CD4-positive, alpha-beta T cell treated with Interleukin-2 at 100 ng/mL for 4 hours (primary cell): Measurements from ENCODE around the gene UBE2L3.

ENCODE experiments used
- DNase-seq: peaks from one replicate; pipeline ENCODE4 v3.0.0-alpha.2; 2020; ENCODE audit warnings: low spot score

Gene UBE2L3

DNA sequence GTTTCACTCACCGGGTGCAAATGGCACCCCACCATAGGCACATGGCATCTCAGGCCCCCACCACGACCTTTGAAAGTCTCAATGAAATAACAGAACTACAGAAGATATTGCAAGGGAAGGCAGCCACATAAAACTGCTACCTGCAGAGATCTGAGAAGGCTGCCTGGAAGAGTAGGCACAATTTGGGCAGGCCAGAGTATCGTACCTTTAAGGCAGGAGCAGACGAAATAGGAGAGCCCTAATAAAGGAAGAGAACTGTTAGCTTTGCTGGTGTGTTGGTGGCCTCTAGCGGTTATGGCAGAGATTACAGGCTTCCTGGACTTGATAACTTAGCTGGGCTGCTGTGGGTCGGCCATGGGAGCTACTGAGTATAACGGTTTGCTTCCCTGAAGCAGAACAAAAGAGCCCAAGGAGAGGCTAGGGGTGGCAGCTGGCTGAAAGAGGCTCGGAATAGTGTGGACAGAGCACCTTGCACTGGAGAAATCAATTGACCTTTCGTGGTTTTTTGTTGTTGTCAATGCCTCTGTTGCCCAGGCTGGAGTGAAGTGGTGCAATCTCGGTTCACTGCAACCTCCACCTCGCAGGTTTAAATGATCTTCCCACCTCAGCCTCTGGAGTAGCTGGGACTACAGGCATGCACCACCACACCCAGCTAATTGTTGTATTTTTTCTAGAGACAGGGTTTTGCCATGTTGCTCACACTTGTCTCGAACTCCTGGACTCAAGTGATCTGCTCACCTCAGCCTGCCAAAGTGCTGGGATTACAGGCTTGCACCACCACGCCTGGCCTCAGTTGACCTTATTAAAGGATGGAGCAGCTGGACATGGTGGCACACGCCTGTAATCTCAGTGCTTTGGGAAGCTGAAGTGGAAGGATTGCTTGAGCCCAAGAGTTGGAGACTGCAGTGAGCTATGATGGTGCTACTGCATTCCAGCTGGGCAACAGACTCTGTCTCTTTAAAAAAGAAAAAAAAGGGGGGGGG lies 79.4 kb downstream of the UBE2L3 start:
- peak; percentile 87 for DNase-seq

DNA sequence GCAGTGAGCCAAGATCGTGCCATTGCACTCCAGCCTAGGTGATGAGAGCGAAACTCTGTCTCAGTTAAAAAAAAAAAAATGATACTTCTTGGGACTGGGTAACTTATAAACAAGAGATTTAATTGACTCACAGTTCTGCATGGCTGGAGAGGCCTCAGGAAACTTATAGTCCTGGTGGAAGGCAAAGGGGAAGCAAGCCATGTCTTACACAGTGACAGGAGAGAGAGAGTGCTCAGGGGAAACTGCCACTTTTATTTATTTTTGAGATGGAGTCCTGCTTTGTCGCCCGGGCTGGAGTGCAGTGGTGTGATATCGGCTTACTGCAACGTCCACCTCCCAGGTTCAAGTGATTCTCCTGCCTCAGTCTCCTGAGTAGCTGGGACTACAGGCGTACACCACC lies 82.8 kb downstream of the UBE2L3 start:
- no peak for DNase-seq

DNA sequence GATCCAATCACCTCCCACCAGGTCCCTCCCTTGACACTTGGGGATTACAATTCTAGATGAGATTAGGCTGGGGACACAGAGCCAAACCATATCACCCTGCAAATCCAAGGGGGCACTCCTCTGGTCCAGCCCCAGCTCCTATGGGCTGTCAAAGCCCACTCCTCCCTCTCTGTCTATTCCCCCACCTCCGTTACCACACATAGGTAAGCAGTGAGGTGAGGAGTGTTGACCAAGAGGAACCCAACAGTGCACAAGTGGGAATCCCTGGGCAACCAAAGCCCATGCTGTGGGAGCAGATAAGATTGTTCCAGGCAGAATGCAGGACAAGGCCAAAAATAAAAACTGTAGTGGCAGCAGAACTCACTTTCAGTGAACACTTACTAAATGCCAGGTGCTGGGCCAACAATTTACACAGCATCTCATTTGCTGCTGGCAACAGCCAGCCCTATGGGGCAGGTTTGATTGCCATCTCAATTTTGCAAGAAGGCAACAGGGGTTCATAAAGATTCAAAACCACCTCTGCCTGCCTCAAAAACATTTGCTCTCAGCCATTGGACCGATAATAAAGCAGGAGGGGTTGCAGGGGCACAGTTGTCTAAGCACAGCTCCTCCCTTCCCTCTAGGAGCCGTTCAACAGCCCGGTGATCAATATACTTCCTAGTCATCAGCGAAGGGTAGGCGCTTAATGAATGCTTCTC lies 83.5 kb downstream of the UBE2L3 start:
- DNase-seq = no peak

DNA sequence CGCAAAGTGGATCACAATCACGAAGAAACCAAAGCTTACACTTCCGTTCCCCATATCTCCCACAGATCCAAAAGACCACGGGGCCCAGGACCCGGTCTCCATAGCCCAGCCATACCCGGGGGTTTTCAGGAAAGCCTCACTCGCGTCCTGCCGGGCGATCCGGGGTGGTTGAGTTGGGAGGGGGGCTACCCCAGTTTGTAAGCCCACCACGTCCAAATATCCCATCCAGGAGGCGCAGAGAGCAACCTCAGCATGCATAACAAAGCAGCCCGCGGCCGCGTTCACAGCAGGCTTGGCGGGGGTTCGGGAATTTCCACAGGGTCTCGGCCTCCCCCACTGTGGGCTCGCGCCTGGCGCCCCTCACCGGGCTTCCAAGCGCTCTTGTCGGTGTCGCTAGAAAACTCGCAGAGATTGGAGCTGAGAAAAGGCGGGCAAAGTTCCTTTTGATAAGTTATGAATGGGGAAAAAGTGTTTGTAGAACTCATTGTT lies 84.1 kb downstream of the UBE2L3 start:
- no peak for DNase-seq

DNA sequence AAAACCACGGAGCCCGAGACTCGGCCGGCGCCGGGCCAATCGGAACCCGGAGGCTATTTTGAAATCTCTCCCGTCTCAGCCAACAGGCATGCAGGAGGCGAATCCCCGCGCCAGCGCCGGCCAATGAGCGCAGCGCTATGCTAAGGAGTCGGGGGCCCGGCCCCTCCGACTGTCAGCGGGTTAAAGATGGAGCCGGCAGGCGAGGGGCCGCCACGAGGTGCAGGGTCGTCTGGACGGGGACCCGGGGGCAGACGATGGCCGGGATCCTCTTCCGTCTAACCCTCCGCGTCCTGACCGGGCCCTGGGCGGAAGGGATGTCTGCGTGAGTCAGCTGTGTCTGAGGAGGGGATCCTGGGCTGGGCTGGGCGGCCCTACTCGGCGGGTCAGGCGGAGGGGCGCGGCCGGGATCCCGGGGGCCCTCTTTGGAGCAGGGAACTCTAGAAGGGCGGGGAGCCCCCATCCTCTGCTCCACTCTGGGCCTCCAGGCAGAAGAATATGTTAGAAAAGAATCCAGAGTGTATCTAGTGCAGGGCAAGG lies 84.6 kb downstream of the UBE2L3 start:
- peak; percentile 85 for DNase-seq

DNA sequence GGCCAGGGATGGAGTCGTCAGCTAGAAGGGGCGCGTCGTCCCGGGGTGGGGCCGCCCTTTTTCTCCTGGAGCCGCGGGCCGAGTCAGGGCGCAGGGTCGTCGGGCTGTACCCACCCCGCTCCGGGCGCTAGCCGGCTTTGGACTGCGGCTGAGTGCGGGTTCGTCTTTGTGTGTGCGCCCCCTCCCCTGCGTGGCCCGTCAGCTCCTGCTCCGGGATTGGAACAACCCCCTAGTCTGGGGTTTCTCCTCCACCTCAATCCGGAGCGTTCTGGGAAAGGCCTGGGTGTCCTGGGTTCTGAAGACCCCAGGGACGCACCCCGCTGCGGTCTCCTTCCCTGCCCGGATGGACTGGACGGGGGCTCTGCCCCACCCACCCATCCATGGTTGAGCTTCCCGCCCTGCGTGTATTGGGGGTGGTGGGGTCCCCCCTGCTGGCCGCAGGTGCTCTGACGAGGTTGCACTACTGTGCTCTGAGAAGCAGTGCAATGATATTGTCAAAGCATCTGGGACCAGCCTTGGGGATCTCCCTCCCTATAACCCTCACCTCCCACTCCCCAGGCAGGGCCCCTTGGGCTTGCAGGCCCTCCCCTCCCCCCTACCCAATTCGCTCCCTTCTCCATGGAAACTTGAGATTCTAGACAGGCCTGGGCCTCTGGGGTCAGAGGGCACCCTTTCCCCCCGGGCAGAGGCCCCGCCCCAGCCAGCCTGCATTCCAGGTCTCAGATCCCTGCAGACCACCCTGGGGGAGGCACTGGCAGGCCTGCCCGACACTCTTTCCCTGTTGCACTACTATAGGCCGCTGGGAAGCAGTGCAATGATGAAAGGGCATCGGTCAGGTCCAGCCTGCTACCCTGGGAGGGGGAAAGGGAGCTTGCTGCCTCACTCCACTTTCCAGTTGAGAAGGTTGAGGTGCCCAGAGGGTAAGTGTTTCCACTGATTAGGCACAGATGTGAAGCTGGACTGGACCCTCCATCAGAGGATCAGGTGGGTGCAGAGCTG lies 85.3 kb downstream of the UBE2L3 start:
- DNase-seq = no peak

DNA sequence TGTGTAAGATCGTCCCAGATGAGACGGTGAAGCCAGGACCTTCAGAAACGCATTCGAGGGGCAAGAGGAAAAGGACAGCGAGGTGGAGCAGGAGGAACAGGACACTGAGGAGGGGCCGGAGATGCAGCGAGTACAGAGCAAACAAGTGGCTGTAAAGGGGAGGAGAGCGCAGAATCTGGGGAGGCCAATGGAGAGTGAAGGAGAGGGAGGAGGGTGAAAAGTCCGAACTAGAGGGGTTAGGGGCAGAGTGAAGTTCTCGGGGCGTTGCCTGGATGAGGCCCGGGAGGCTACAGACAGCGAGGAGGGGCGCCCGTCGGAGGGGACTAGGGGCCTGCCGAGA lies 89.5 kb downstream of the UBE2L3 start:
- DNase-seq = no peak

DNA sequence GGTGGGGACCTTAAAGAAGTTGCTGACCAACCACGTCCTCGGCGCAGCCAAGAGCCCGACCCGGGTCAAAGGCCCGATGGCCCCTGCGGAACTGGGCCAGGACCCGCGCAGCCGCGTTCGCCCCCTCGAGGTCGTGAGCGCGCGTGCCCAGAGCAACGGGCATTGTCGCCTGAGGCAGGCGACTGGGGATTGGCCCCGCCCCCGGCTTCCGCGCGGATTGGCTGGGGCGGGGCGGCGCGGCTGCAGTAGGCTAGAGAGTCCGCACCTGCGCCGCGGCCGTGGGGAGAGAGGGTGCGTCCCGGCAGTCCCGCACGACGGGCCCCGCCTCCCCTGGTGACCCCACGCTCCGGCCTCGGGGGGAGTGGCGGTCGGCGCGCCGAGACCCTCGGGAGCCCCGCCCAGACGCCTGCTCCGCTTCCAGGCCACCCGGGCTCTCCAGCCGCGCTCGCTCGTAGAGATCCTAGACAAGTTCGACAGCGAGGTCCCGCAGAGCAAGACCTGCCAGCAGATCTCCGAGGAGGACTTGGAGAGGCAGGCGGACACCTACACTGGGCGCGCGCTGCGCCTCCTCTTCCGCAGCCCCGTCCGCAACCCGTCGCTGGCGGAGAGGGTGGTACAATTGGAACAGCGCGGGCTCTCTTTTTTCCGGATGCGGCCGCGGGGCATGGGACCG lies 90.0 kb downstream of the UBE2L3 start:
- DNase-seq = peak; percentile 73

DNA sequence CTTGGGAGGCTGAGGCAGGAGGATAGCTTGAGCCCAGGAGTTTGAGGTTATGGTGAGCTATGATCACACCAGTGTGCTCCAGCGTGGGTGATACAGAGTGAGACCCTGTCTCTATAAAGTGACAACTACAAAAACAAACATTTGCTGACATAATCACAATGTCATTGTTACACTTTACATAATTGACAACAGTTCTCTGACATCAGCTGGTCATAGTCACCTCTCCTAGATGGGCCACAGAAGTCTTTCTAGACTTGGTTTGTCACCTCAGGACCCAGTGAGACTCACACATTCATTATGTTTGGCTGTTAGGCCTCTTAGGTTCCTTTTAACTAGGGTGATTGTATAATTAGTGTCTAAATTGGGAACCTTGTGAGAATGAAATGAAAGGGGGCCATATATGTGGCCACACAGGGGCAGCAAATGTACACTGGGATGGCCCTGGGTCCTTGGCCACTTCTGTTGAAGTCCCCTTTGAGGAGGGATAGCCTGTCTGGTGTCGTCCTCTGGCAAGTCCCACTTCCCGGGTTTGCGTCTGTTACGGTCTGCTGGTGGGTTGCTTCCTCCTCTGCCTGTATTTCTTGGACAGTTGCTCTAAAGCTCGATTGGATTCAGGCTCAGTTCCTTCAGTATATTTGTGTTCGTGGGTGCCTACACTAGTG lies 92.5 kb downstream of the UBE2L3 start:
- DNase-seq = no peak

DNA sequence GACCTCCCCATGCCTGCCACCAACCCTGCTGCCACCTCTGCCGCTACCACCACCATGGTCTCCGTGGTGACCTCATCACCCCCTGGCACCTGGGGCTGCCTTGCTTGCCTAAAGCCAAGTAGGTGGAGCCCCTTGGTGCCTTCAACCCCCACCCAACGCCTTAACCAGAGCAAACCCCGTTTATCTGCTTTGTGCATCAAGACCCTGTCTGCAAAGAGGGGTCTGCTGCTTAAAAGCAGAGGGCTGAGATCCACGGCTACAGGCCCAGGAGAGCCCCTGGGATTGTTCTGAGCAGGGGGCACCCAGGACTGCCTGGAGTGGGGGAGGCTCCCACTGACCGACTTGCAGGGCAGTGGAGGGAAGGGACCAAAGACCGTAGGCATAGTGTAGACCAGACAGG lies 93.4 kb downstream of the UBE2L3 start:
- DNase-seq = no peak

DNA sequence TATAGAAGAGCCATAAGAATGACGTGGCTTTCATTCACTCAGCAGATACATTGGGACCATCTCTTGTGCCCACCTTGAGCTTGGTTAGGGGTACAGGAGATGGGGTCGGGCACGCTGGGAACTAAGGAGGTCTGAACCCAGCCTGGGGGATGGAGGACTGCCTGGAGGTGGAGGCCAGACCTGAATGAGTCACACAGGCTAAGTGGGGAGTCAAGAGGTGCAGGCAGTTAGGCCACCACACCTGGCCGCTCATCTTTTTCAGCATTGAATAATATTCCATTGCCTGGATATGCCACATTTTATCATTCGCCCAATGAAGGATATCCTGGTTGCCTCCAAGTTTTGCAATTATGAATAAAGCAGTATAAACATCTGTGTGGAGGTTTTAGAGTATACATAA lies 94.5 kb downstream of the UBE2L3 start:
- DNase-seq = no peak

DNA sequence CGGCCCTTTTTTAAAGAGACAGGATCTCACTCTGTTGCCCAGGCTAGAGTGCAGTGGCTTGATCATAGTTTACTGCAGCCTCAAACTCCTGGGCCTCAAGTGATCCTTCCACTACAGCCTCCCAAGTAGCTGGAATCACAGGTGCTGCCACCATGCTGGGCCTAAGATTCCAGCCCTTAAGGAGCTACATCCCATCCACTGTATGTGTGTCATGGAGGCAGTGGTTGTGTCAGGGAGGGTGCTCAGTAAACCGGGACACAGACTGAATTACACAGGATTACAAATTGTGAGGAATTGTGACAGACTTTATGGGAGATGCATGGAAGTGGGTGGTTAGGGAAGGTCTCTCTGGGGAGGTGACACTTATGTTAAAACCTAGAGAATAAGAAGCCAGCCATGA lies 96.2 kb downstream of the UBE2L3 start:
- DNase-seq = no peak

DNA sequence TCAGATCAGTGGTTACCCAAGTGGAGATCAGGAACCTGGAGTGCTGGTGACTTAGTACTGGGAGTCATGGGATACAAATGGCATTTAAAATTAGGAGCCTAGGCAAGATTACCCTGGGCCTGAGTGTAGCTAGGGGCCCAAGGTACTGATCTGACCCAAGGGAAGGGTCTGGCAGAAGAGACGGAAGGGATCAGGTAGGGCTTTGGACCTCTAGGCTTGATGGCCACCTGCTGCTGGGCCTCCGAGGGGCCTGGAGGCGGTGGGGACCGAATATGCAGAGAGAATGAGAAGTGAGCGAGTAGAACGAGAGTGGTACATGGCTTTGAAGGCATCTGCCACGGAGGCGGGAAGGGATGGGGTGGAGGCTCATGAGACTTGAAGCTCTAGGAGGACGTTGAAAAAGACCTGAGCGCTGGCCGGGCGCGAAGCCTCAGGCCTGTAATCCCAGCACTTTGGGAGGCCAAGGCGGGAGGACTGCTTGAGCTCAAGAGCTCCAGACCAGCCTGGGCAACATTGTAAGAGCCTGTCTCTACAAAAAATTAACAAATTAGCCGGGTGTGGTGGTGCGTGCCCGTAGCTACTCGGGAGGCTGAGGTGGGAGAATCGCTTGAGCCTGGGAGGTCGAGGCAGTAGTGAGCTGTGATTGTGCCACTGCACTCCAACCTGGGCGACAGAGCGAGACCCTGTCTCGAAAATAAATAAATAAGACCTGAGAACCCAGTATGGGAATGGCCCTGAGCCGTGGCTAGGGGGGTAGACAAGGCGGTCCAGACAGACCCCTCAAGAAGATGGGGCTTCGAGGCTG lies 97.7 kb downstream of the UBE2L3 start:
- no peak for DNase-seq

DNA sequence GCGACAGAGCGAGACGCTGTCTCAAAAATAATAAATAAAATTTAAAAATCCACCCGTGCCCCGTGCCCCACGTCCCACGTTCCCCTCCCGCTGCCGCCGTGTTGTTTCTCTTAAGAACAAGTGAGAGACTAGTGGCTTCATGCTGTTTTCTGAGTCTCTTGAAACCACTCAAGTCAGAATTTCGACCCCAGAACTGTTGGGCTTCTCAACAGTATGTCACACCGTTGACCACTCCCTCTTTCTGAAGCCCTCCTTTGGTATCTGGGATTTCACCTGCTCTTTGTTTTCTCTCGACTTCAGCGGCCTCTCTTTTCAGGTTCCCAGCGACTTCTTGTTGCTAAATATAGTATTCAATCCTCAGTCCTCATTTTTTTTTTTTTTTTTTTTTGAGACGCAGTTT lies 99.3 kb downstream of the UBE2L3 start:
- DNase-seq = no peak

DNA sequence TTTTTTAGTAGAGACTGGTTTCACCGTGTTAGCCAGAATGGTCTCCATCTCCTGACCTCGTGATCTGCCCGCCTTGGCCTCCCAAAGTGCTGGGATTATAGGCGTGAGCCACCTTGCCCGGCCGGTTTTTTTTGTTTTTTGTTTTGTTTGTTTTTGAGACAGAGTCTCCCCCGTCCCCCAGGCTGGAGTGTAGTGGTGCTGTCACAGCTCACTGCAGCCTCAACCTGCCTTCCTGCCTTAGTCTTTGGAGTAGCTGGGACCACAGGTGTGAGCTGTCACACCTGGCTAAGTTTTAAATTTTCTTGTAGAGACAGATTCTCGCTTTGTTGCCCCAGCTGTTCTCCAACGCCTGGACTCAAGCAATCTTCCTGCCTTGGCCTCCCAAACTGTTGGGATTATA lies 101.5 kb downstream of the UBE2L3 start:
- no peak for DNase-seq

DNA sequence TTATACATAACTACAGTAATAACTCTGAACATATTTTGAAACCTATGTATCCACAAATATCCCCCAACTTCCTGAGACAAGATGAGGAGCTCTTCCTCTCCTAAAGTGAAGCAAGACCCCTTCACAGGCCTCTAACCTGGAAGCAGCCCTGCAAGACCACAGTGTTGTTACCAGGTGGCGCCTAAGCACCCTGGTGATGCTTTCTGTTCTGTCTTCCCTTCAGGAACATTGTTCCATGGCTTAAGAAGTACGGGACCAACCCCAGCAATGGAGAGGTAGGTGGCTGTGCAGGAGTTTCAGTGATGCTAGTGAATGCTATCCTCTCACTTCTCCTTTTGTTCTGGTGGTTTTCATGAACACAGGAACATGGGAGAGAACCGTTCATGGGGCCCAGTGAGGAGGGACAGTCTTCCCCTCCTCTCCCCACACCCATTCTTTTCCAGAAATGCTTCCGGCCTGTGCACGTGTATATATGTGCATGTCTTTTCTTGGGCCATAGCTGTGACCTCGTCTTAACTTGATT lies 104.7 kb downstream of the UBE2L3 start:
- no peak for DNase-seq
